Measurements from ENCODE around the gene ZMIZ1.

DNA sequence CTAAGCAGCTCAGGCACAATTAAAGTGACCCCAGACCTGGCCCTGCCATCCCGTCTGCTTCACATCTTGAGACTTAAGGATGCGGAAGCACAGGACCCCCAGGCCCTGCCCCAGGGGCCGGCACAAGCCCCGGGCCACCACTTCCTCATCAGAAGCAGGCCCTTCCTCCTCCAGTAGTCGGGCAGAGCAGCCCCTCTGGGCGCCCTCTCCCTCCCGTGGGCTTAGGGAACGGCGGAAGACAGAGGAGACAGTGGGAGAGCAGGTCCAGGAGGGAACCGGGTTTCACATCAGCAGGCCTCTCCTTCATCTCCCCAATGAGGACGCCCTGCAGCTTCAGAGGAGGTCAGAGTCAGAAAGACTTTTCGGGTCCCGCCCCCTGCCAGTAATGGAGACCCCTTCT is 142.8 kb downstream of the ZMIZ1 start:
- TF ChIP-seq, protein P1, sequence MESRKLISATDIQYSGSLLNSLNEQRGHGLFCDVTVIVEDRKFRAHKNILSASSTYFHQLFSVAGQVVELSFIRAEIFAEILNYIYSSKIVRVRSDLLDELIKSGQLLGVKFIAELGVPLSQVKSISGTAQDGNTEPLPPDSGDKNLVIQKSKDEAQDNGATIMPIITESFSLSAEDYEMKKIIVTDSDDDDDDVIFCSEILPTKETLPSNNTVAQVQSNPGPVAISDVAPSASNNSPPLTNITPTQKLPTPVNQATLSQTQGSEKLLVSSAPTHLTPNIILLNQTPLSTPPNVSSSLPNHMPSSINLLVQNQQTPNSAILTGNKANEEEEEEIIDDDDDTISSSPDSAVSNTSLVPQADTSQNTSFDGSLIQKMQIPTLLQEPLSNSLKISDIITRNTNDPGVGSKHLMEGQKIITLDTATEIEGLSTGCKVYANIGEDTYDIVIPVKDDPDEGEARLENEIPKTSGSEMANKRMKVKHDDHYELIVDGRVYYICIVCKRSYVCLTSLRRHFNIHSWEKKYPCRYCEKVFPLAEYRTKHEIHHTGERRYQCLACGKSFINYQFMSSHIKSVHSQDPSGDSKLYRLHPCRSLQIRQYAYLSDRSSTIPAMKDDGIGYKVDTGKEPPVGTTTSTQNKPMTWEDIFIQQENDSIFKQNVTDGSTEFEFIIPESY (IDR thresholded peaks at IDR 0.05), result no peak
- TF ChIP-seq, protein P2, sequence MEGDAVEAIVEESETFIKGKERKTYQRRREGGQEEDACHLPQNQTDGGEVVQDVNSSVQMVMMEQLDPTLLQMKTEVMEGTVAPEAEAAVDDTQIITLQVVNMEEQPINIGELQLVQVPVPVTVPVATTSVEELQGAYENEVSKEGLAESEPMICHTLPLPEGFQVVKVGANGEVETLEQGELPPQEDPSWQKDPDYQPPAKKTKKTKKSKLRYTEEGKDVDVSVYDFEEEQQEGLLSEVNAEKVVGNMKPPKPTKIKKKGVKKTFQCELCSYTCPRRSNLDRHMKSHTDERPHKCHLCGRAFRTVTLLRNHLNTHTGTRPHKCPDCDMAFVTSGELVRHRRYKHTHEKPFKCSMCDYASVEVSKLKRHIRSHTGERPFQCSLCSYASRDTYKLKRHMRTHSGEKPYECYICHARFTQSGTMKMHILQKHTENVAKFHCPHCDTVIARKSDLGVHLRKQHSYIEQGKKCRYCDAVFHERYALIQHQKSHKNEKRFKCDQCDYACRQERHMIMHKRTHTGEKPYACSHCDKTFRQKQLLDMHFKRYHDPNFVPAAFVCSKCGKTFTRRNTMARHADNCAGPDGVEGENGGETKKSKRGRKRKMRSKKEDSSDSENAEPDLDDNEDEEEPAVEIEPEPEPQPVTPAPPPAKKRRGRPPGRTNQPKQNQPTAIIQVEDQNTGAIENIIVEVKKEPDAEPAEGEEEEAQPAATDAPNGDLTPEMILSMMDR (IDR thresholded peaks at IDR 0.05; ENCODE audit: low read depth, low read length, missing input control), result no peak
- TF ChIP-seq TAF1 (conservative IDR thresholded peaks at IDR 0.05) (no peak), RXRA (IDR thresholded peaks at IDR 0.05) (no peak), JUND (IDR thresholded peaks at IDR 0.05) (no peak), GABPA (IDR thresholded peaks at IDR 0.05 in 1 of 2, conservative IDR thresholded peaks at IDR 0.05 in 1 of 2) (no peak), RAD21 (IDR thresholded peaks at IDR 0.05) (no peak), SP1 (IDR thresholded peaks at IDR 0.05) (no peak), YY1 (IDR thresholded peaks at IDR 0.05) (no peak), FOXA2 (IDR thresholded peaks at IDR 0.05) (no peak), EGR1 (IDR thresholded peaks at IDR 0.05; ENCODE audit: low read depth in 2 of 2) (no peak)
- TF ChIP-seq, protein P3, sequence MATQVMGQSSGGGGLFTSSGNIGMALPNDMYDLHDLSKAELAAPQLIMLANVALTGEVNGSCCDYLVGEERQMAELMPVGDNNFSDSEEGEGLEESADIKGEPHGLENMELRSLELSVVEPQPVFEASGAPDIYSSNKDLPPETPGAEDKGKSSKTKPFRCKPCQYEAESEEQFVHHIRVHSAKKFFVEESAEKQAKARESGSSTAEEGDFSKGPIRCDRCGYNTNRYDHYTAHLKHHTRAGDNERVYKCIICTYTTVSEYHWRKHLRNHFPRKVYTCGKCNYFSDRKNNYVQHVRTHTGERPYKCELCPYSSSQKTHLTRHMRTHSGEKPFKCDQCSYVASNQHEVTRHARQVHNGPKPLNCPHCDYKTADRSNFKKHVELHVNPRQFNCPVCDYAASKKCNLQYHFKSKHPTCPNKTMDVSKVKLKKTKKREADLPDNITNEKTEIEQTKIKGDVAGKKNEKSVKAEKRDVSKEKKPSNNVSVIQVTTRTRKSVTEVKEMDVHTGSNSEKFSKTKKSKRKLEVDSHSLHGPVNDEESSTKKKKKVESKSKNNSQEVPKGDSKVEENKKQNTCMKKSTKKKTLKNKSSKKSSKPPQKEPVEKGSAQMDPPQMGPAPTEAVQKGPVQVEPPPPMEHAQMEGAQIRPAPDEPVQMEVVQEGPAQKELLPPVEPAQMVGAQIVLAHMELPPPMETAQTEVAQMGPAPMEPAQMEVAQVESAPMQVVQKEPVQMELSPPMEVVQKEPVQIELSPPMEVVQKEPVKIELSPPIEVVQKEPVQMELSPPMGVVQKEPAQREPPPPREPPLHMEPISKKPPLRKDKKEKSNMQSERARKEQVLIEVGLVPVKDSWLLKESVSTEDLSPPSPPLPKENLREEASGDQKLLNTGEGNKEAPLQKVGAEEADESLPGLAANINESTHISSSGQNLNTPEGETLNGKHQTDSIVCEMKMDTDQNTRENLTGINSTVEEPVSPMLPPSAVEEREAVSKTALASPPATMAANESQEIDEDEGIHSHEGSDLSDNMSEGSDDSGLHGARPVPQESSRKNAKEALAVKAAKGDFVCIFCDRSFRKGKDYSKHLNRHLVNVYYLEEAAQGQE (IDR thresholded peaks at IDR 0.05), result no peak
- TF ChIP-seq, protein P4, sequence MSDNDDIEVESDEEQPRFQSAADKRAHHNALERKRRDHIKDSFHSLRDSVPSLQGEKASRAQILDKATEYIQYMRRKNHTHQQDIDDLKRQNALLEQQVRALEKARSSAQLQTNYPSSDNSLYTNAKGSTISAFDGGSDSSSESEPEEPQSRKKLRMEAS (IDR thresholded peaks at IDR 0.05), result no peak
